ENCODE measurements around the gene KDM2A. TPM values are rescaled to one million over a fixed set of nuclear protein-coding genes. Genes with fewer than 3 reads are reported as not detected.

The KDM2A gene
- total RNA-seq, 1 donor from 2014 or later: 40.7 TPM

DNA sequence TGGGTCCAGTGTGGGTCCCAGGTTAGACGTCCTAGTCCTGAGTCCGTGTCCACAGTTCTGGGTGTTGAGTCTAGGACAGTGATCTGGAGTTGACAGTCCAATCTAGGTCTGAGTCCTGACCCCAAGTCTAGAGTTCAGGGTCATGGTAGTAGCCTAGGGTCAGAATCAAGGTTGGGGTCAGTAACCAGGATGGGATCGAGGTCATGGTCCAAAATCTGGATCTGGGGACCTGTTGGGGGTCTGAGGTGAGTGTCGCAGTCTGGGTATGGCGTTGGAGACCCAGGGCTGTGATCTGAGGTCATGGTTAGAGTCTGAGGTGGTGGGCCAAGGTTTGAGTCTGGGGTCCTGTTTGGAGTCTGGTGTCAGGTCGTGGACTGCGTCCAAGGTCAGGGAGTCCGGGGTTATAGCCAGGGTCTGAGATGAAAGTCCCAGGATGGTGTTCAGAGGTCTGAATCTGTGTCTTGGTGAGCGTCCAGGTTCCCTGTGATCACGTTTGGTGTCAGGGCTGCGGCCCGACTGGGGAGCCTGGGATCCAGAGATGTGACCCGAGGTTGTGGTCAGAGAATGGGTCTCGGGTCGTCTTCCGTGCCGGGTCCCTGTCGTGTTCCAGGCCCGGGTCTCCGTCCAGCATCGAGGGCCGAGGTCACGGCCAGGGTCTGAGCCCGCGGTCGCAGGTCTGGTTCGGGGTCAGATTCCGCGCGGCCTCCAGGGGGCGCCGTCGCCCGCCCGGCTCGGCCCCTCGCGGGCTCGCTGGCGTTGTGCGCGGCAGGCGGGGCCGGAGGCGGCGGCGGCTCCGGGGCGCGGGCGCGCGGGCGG, 146.8 kb downstream of the KDM2A start:
- ATAC-seq (ENCODE audit: poor library complexity): peak; percentile 74
- intact Hi-C loops (cut with DNase I): loop anchor here (1.0 to 5.0 kb wide), 2 partner anchors 36 to 51 kb away; partner anchors contain the start of gene SSH3
- peak; percentile 90 for DNase-seq

DNA sequence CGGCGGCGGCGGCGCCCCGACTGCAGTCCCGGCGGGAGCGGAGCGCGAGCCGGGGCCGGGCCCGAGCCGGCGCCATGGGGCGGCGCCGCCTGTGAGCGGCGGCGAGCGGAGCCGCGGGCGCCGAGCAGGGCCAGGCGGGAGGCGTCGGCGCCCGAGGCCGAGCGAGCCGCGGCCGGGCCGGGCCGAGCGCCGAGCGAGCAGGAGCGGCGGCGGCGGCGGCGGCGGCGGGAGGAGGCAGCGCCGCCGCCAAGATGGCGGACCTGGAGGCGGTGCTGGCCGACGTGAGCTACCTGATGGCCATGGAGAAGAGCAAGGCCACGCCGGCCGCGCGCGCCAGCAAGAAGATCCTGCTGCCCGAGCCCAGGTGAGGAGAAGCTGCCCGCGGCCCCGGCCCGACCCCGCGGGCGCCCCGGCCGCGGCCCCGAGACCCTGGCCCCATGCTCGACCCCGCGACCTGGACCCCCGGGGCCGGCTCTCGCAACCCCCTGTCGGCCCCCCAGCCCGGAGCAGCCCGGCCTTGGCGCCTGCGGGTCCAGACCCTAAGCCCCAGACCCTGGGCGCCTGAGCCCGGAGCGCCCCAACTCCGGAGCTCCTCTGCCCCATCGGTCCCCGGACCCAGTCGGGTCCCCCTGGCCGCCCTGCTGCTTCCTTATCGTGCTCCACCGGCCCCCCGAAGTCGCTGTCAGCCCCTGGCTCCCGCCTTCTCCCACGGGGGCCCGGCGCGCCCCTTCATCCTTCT, 147.6 kb downstream of the KDM2A start, which contains the start of gene GRK2:
TSS of gene GRK2 (plus strand) at position 25 of the 739 bp plus-strand sequence. CDS start at position 252, 227 bp downstream.
- ATAC-seq (ENCODE audit: poor library complexity) (no peak), DNase-seq (peak; percentile 70)
- intact Hi-C loops (cut with DNase I): loop anchor here (1.0 to 5.0 kb wide), 2 partner anchors 36 to 51 kb away; partner anchors contain the start of gene SSH3

DNA sequence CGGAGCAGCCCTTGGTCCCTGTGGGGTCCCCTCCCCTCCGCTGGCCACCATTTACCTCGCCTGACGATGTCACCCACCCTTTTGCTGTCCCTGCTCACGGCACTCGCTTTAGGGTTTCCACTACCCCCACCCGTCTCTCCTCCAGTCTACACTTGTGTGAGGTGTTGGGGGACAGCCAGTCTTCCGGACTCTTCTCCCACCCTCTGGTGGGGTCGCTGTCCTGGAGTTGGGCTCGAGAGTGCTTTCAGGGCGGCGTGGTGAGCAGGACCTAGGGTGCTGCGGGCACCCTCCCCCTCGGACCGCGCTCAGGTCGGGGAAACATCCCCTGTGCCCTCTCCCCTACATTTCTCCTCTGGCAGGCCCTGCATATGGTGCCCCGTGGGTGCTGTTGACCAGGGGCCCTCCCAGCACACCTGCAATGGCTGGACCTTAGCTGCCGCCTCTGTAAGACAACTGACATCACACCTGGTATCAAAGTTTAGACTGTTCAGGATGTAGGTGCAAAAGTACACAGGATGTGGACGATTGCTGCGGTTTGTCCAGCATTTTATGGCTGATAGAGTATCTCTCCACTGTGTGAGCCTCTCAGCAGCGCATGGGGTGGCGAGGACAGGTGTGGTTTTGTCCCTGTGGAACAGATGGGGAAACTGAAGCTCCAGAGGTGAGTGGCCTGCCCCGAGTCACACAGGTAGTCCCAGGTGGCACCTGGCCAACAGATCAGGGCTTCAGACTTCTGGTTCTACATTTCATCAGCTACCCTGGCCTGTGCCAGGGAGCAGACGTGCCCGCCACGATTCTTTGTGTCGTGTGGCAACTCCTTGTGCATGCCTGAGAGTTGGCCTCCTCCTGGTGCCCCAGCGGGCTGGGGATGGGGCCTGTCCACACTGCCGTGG, 148.4 kb downstream of the KDM2A start:
- ATAC-seq (ENCODE audit: poor library complexity) (no peak), DNase-seq (peak; percentile 56)
- intact Hi-C loops (cut with DNase I): loop anchor here (5.0 kb wide), 1 partner anchor 35 kb away; the partner anchor contains the start of gene SSH3

DNA sequence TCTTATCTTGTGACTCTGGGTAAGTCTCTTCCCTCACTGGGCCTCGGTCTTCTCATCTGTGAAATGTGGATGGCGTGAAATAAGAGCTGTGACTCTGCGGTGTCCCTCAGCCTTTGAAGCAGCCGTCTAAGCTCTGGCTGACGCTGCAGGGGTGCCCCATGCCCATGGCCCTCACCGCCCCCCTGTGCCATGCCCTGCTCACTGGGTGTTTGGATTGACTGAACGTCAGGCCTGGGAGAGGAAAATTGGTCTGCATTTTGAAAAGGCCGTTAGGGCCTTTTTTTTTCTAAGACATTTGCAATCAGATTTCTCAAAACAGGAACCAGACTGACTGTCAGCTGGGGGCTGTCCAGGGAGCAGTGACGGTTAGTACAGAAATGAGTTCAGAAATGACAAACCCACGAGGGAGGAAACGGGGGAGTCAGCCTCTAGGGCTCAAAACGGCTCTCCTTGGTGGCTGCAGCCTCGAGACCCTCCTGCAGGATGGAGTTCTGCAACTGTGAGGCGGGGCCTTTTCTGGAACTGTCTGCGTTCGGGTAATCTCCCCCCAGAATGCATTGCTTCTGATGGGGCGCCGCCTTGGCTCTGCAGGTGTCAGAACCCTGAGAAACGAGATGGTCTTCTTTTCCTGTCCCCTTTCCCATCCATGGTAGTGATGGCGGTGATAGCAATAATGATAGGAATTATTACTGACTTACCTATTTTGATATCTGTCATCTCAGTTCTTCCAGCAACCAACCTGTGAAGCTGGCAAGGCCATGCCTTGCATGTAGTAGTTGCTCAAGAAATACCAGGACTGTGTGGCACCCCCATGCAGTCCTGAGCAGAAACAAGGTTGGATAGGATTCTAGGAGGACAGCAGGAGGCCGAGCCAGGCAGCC, 149.3 kb downstream of the KDM2A start:
- ATAC-seq (ENCODE audit: poor library complexity): no peak
- DNase-seq: peak; percentile 52
- intact Hi-C loops (cut with DNase I): loop anchor here (5.0 kb wide), 1 partner anchor 34 kb away; the partner anchor contains the start of gene SSH3

DNA sequence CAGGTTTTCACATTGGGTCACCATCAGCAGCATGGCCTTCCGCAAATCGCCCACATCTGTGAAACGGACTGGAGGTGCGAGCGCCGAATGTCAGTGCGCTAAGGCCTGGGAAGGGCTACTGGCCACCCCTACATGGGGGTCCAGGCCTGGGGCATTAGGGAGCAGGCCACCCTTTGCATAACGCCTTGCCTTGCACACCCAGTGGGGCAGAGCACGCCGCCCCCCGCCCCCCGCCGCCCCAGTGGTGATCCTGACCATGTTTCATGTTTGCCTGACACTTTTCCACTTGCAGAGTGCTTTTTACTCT, 149.9 kb downstream of the KDM2A start:
- intact Hi-C loops (cut with DNase I): loop anchor here (5.0 kb wide), 1 partner anchor 33 kb away; the partner anchor contains the start of gene SSH3
- no peak for DNase-seq
- ATAC-seq (ENCODE audit: poor library complexity): no peak

DNA sequence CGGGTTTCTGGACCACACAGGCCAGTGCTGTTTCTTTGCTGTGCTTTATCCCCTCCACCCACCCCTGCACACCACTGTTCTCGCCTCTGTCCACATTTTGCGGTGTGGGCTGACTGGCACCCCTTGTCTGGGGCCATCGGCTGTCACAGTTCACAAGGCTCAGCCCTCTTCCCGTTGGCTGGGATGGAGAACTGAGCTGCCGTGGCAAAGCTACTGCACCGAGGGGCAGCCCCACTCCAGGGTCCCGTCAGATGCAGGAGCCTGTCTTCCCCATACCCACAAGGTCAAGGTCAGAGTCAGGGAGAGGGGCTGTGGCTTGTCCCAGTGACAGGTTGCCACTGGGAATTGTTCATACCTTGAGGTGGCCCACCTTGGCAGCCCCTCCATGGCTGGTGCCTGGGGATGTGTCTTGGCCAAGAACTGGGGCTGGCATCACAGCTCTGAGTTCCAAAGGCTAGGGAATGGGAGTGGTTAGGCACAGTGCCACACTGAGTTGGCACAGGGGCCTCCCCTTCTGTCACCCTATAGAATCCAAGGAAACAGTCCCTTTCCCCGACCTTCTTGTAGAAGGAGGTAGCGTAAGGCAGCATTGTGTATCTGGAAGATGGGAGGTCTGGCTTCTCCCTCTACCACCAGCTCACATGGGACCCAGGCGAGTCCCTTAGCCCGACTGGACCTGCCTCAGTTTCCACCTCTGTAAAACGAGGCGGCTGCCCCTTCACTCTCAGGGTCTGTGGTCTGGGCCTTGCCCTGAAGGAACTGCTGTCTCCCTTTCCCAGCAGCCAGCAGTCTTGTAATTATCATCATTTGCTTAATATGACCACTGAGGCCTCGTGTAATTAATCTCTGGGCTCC, 150.6 kb downstream of the KDM2A start:
- ATAC-seq (ENCODE audit: poor library complexity): no peak
- intact Hi-C loops (cut with DNase I): loop anchor here (5.0 kb wide), 1 partner anchor 33 kb away; the partner anchor contains the start of gene SSH3
- DNase-seq: peak; percentile 70

DNA sequence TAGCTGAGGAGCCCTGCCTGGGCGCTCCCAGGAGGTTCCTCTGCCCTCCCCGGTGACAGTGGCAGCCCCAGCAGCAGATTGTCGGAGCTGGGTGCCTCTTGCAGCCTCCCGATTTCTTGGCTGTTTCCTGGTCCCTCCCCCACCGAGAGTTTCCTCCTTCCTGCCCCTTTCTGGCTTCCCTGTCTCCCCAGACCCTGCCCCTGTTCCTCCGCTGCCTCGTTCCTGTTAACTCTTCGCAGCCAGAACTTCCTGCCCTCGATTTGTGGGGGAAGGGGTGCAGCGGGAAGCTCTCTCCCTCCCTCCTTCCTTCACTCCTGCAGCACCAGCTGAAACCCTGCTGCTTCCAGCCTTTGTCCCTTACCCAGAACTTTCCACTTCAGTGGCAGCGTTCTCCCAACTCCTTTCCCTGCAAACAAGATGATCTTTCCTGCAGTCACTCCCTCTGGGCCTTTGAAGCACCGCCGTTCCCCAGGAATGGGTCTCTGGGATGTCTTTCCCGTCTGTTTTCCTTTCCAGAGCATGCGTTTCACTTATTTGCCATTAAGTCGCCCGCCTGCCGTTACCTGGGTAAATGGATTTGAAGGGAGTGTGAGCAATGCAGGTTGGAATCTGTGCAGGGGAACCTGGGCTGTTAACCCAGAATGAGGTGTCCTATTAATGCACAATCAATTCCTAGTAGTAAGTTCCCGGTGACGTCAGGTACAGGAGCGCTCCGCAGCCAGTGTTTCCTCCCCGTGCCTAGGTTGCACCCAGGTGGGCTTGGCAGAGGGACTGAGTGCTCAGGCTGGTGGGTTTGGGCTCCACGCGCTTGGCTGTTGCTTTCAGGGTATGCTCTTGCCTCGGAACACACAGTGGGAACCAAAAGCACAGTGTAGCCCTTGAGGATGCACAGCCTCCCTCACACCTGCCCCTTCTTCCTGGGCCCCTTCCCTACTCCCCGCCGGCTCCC, 151.5 kb downstream of the KDM2A start:
- intact Hi-C loops (cut with DNase I): no loop called here
- peak; percentile 80 for DNase-seq
- peak; percentile 21 for ATAC-seq (ENCODE audit: poor library complexity)

DNA sequence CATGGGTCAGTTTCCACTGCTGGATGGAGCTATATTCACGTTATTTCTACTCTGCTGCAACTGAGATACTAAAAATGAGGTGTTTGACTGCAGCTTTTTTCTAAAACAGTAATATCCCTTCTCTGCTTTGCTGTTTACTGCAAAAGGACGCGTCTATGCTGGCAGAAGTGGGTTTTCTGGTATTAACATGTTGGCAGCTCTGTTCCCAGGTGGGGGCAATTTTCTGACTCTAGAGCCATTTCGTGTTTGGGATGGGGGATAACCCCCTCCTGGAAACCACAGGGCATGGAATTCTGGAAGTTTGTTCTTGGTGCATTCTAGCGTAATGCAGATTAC, 152.1 kb downstream of the KDM2A start:
- ATAC-seq (ENCODE audit: poor library complexity): no peak
- intact Hi-C loops (cut with DNase I): no loop called here
- no peak for DNase-seq

DNA sequence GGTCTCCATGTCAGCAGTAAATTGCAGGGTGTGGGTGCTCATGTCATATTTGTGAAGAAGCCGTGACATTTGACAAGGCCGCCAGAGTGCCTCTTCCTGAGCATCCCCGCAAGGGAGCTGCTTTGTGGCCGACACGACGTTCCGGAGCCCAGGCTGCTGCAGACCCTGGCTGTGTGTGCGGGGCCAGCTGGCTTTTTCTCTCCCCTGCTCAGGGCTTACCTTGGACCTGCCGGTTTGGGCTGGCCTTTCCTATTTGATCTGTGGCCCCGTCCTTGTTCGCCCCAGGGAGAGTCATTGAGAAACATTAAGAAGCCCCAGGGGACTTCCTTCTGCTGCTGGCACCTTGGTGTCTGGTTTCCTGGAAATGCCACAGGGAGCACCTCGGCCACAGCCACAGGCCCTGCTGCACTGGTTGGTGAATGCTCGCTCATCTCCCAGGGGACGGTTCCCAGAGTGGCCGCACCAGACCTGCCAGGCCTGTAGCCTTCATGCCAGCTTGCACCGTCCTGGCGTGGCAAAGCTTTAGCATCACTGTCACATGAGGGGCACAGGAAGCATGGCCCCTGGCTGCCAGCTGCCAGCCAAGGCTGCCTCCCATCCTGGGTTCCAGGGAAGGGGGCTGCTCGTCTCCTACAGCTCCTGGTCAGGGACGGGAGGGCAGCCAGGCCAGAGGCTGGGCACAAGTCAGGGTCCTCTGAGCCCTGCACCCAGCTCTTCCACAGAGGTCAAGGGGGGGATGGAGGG, 152.7 kb downstream of the KDM2A start:
- DNase-seq (peak; percentile 54), ATAC-seq (ENCODE audit: poor library complexity) (no peak)
- intact Hi-C loops (cut with DNase I): no loop called here

DNA sequence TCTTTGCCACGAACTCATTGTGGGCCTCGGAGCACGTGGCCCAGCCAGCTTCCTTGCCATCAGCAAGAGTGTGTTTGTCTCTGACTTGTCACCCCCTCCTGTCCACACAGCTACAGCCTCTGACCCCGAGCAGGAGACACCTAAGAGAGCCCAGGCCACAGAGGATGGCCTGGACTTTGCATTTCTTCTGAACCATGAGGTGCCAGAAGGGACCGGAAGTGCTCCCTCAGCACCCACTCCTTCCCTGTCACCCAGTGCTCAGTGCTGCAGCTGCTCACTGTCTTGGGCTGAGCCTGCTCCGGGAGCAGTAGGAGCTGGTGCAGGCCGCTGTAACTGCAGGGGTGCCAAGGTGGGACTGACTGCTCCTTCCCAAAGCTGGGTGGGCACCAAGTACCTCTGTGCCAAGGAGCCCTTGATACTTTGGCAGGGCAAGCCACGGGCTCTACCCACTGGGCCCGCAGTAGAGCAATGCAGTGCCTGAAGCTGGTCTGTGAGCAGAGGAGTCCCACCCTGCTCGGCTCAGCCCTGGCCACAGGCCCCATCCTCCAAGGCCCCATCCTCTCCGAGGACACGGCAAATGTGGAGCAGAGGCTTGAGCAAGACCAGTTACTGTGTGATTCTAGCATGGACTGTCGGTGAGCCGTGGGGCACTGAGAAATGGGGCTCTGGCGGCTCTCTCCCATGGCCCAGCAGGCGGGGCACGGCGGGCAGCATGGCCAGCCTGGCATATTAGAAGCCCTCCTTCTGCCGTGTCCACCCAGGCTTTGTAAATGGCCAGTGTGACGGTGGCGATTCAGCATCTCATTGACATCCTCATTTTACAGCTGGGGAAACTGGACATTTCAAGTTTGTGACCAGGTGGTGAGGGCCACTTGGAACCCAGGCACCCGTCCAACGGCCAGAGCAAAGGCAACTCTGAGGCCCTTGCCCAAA, 153.5 kb downstream of the KDM2A start:
- no peak for ATAC-seq (ENCODE audit: poor library complexity)
- DNase-seq: peak; percentile 61
- intact Hi-C loops (cut with DNase I): no loop called here

DNA sequence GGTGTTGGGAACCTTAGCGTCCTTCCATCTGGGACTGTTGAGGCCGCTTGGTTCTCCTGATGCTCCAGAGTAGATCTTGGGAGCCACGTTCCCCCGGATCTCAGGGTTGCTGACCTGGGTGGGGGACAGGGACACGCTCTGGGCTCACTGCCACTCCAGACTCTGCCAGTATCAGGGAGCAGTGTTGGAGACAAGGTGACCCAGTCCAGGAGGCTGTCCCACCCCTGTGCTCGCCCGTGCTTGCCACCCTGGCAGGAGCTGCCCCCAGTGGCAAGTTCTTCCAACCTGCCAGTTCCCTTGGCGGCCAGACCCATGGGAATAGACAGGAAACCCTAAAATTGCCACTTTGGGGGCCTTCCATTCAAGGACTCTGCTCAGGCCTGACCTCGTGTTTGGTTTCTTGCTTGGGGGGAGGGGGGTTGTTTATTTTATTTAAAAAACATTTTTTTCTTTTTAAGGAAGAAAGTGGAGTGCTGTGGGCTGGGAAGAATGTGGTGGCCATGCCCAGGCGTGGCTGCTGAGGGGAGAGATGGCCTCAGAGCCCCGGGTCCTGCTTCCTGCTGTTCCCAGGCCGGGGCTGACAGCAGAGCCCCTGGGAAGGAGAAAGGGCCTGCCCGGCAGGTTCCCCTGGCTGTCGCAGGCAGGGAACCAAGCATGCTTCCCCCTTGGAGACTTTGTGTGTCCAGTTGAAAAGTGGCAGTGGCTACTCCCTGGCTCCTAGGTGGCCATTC, 154.4 kb downstream of the KDM2A start:
- DNase-seq (peak; percentile 39), ATAC-seq (ENCODE audit: poor library complexity) (peak; percentile 38)
- intact Hi-C loops (cut with DNase I): no loop called here

DNA sequence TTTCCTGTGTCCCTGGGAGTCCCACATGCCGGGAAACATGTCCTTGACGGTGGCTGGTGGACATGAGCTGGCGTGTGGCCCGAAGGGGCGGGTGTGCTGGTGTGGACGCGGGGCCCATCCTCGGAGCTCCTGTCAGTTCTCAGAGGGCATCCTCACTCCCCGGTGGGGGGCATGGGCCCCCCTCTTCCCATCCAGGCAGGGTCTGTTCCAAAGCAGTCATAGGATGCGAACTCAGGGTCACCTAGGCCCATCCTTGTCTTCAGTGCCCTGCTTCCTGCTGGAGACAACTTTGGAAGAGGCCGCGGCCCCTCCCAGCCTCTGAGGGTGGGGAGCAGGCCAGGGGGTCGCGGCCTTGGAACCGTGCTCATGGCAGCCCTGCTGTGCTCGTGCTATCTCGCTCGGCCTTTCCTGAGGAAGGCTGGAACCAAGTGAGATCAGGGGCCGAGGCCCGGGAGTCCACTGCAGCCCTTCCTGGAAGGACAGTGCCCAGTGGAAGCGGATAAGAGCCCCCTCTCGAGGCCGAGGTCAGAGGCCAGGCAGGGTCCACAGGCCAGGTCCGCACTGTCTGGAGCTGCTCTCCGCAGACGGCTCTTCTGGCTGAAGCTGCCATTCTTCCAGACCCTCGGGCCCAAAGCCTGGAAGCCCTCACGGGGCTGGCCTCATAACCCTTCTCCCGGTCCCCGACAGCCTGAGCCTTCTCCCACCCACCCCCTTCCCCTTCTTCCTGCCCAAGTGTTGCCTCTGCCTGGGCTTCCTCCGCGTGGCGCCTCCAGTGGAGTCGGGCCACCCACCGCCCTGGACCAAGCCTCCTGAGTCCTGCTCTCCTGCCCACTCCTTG, 155.9 kb downstream of the KDM2A start:
- DNase-seq (peak; percentile 85), ATAC-seq (ENCODE audit: poor library complexity) (no peak)
- intact Hi-C loops (cut with DNase I): no loop called here
